ENCODE results near the gene B4GALNT4.
A peak's percentile ranks its signal among the peaks of the same experiment; 100 is the strongest.
"Not testable (repeated sequence)": the region's sequence is repeated elsewhere in the genome, so short reads cannot be mapped to it uniquely, and the experiment has no call there.

B4GALNT4 gene
- 1.7 to 4.4 reads per million in 2 donors for total RNA-seq

GRCh38 chr11:369336-370018 is at the start of gene B4GALNT4:
B4GALNT4 (plus strand) TSS chr11:369499; CDS start chr11:369804, 305 bp downstream.
- peak in 2 of 5 experiments; percentile 33 to 43 for DNase-seq

GRCh38 chr11:319888-320273 is 49.4 kb upstream of the B4GALNT4 start:
- not testable (repeated sequence) for DNase-seq

GRCh38 chr11:324156-324555 is 45.1 kb upstream of the B4GALNT4 start:
- DNase-seq = no peak

GRCh38 chr11:324593-325517 is 44.4 kb upstream of the B4GALNT4 start:
- not testable (repeated sequence) for DNase-seq

GRCh38 chr11:325796-326591 is 43.3 kb upstream of the B4GALNT4 start:
- DNase-seq = no peak

GRCh38 chr11:326592-326841 is 42.8 kb upstream of the B4GALNT4 start:
- DNase-seq = no peak

- DNase-seq = peak in 3 of 5 experiments; percentile 53 to 83 (median 77)
These were observed 42.3 kb upstream of the B4GALNT4 start for GRCh38 chr11:326842-327580.

- DNase-seq = no peak
These were observed 41.7 kb upstream of the B4GALNT4 start for GRCh38 chr11:327581-327923.

GRCh38 chr11:328012-328411 is 41.3 kb upstream of the B4GALNT4 start:
- DNase-seq = no peak

GRCh38 chr11:328516-329100 is 40.7 kb upstream of the B4GALNT4 start:
- DNase-seq = not testable (repeated sequence)

GRCh38 chr11:329886-330253 is 39.4 kb upstream of the B4GALNT4 start:
- no peak for DNase-seq

- DNase-seq = no peak
These were observed 39.0 kb upstream of the B4GALNT4 start for GRCh38 chr11:330307-330693.

- peak in 1 of 5 experiments; percentile 48 for DNase-seq
These were observed 38.5 kb upstream of the B4GALNT4 start for GRCh38 chr11:330694-331357.

GRCh38 chr11:331358-332060 is 37.8 kb upstream of the B4GALNT4 start:
- no peak for DNase-seq

- DNase-seq = no peak
These were observed 36.4 kb upstream of the B4GALNT4 start for GRCh38 chr11:332651-333480.

- not testable (repeated sequence) for DNase-seq
These were observed 35.6 kb upstream of the B4GALNT4 start for GRCh38 chr11:333616-334263.

GRCh38 chr11:334264-334994 is 34.9 kb upstream of the B4GALNT4 start:
- no peak for DNase-seq

- no peak for DNase-seq
These were observed 33.3 kb upstream of the B4GALNT4 start for GRCh38 chr11:335779-336658.

Data from T-helper 2 cell (primary cell).